Prostate gland (tissue), 2 donors: ENCODE measurements around the gene AJAP1. TPM values are rescaled to one million over a fixed set of nuclear protein-coding genes. Genes with fewer than 3 reads are reported as not detected.
"Not testable (repeated sequence)": the region's sequence is repeated elsewhere in the genome, so short reads cannot be mapped to it uniquely, and the experiment has no call there.

ENCODE experiments used
- DNase-seq: peaks from one replicate; pipeline ENCODE4 v3.0.0-alpha.2; 2019; ENCODE audit warnings: low spot score
- H3K27ac ChIP-seq, 2 donors: fragments of 200-600 bp; sonication (generic); 2 replicates each; pipeline ENCODE4 v1.5.1; 2017 to 2019
- H3K27me3 ChIP-seq: fragments of 200-600 bp; sonication (generic); replicated peaks from 2 replicates; pipeline ENCODE4 v1.5.1; 2019; ENCODE audit not compliant: insufficient read depth
- H3K36me3 ChIP-seq, 2 donors: fragments of 200-600 bp; sonication (generic); 1 replicate in 1 of 2; 2 replicates in 1 of 2; pipeline versions ENCODE4 v1.5.1 to v1.8.1; 2017 to 2019
- H3K4me1 ChIP-seq: fragments of 200-600 bp; sonication (generic); replicated peaks from 2 replicates; pipeline ENCODE4 v1.5.1; 2019
- H3K4me3 ChIP-seq, 2 donors: fragments of 200-600 bp; sonication (generic); 2 replicates each; pipeline ENCODE4 v1.5.1; 2017 to 2019
- H3K9me3 ChIP-seq: fragments of 200-600 bp; sonication (generic); 2 replicates; pipeline ENCODE4 v1.5.1; 2017
- POLR2A ChIP-seq: fragments of 450-650 bp; IDR thresholded peaks from one replicate; pipeline ENCODE4 v1.6.1; 2016; ENCODE audit warnings: antibody characterized with exemption, mild to moderate bottlenecking
- POLR2AphosphoS5 ChIP-seq: sonication (generic); formaldehyde crosslinking; IDR thresholded peaks from one replicate; pipeline ENCODE4 v1.6.1; 2017; ENCODE audit warnings: antibody characterized with exemption
- WGBS: methylation state at CpG from one replicate; pipeline ENCODE4 v1.1.5; 2018; 5-methylcytosine and 5-hydroxymethylcytosine counted together
- intact Hi-C: fragments of 100-400 bp; cut with DNase I; formaldehyde crosslinking; loops from one replicate; pipeline ENCODE4 v1.14.2; 2022
- total RNA-seq, 2 donors: library from RNA; depleted of rRNA; stranded (reverse); fragments of >200 nt; gene quantifications; one replicate each; pipeline ENCODE4 v1.1.0, GENCODE V29; 2016
- TF ChIP-seq, protein P1 (sequence below), 4 experiments: fragments of 200-600 bp in 2 of 4; fragments of 450-650 bp in 2 of 4; sonication (generic) in 2 of 4; IDR thresholded peaks; 1 replicate in 3 of 4; 2 replicates in 1 of 4; pipeline ENCODE4 v1.5.1; 2016 to 2019; ENCODE audit warnings: antibody characterized with exemption in 4 of 4, mild to moderate bottlenecking in 2 of 4, moderate library complexity in 2 of 4

Gene AJAP1
- total RNA-seq, 2 donors from 2014 or later = 0.73 to 6.7 TPM

DNA sequence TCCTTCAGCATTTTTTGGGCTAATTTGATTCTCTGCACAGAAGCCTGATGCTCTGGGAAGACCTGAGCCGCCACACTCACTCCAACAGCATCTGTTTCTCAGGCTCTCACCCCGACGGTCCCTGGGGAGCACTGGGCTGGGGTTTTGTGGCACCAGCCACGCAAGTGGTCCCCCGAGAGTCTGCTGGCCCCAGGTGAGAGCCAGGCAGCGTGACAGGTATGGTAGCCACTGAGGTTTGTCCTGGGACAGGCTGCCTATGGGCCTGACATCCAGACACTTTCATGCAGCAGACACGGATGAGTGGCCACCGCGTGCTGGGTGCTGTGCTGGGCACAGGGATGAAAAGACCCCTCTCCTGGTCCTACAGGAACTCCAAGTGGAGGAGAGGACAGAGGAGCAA is 11.0 kb downstream of the AJAP1 start:
- intact Hi-C loops = no loop called here
- no peak overlapping the region for H3K4me3 ChIP-seq
- no peaks in the 10 kb centered on the region for H3K9me3 ChIP-seq
- peaks cover 9% of the 10 kb centered on the region for H3K27me3 ChIP-seq
- 82% methylated on average over 9 of the region's 9 CpGs for WGBS
- no peaks in the 10 kb centered on the region for H3K4me1 ChIP-seq
- no peak for DNase-seq
- TF ChIP-seq POLR2A (no peak), POLR2AphosphoS5 (no peak)
- TF ChIP-seq, protein P1, sequence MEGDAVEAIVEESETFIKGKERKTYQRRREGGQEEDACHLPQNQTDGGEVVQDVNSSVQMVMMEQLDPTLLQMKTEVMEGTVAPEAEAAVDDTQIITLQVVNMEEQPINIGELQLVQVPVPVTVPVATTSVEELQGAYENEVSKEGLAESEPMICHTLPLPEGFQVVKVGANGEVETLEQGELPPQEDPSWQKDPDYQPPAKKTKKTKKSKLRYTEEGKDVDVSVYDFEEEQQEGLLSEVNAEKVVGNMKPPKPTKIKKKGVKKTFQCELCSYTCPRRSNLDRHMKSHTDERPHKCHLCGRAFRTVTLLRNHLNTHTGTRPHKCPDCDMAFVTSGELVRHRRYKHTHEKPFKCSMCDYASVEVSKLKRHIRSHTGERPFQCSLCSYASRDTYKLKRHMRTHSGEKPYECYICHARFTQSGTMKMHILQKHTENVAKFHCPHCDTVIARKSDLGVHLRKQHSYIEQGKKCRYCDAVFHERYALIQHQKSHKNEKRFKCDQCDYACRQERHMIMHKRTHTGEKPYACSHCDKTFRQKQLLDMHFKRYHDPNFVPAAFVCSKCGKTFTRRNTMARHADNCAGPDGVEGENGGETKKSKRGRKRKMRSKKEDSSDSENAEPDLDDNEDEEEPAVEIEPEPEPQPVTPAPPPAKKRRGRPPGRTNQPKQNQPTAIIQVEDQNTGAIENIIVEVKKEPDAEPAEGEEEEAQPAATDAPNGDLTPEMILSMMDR (IDR thresholded peaks at IDR 0.05) = no peak
- H3K27ac ChIP-seq = no peak overlapping the region
- no peaks in the 10 kb centered on the region for H3K36me3 ChIP-seq

DNA sequence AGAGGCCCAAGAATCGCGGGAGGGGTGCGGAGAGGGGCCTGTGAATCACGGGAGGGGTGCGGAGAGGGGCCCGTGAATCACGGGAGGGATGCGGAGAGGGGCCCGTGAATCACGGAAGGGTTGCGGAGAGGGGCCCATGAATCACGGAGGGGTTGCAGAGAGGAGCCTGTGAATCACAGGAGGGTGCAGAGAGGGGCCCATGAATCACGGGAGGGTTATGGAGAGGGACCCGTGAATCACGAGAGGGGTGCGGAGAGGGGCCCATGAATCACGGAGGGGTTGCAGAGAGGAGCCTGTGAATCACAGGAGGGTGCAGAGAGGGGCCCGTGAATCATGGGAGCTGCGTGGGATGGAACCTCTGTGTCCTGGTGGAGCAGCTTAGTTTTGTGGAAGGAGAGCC is 12.3 kb downstream of the AJAP1 start:
- intact Hi-C loops, H3K4me1 ChIP-seq, H3K4me3 ChIP-seq, H3K36me3 ChIP-seq, DNase-seq, H3K27me3 ChIP-seq, H3K9me3 ChIP-seq, H3K27ac ChIP-seq: not testable (repeated sequence)
- WGBS = 80% methylated on average over 19 of the region's 19 CpGs

GRCh38 chr1:4668743-4669700 is 14.6 kb downstream of the AJAP1 start:
- Histone ChIP-seq H3K27ac (no peak overlapping the region), H3K4me3 (no peak overlapping the region), H3K36me3 (no peaks in the 10 kb centered on the region), H3K27me3 (peaks cover 6% of the 10 kb centered on the region), H3K9me3 (no peaks in the 10 kb centered on the region), H3K4me1 (no peaks in the 10 kb centered on the region)
- WGBS = 53% methylated on average over 13 of the region's 13 CpGs
- intact Hi-C loops = no loop called here
- TF ChIP-seq POLR2A (no peak), POLR2AphosphoS5 (no peak)
- TF ChIP-seq, protein P1 (IDR thresholded peaks at IDR 0.05) = no peak
- no peak for DNase-seq

DNA sequence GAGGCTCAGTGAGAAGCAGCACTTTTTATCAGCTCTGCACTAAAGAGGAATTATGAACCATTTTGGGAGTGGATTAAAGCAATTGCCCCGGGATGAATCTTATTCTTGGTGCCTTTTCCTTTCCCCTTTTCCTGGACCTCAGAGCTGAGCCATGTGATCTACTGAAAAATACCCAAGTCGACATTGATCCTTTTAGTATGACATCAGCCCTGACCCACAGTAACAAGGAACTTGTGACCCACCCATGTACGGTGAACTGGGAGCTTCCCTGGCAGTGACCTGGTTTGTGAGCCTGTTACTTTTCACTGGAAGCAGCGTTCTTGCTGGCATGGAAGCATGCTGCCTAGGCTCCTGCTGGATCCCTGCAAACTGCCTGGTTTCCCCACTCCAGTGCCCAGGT is 15.9 kb downstream of the AJAP1 start:
- no peak overlapping the region for H3K4me3 ChIP-seq
- H3K36me3 ChIP-seq = no peaks in the 10 kb centered on the region
- no peak for DNase-seq
- H3K27ac ChIP-seq = no peak overlapping the region
- no peaks in the 10 kb centered on the region for H3K27me3 ChIP-seq
- no peaks in the 10 kb centered on the region for H3K9me3 ChIP-seq
- TF ChIP-seq POLR2A (no peak), POLR2AphosphoS5 (no peak)
- TF ChIP-seq, protein P1 (IDR thresholded peaks at IDR 0.05) = no peak
- 63% methylated on average over 4 of the region's 4 CpGs for WGBS
- H3K4me1 ChIP-seq = no peaks in the 10 kb centered on the region
- intact Hi-C loops = no loop called here

DNA sequence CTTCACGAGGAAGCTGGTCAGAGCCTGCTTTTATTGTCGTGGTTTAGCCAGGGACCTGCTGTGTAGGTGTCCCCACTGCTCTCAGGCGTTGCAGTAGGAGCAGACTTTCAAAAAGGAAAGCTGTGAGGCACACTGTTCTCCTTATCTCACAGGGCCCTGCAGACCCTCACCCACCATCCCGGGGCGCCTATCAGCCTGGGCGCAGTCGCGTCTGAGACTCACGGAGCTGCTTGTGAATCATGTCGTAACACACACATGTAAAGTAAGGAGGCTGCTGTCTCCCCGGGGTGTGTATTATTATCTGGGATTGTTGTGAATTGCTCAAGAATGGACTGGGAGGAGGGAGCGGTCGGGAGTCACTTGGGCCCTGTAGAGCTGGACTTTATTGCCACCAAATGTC is 17.4 kb downstream of the AJAP1 start:
- no peak overlapping the region for H3K27ac ChIP-seq
- no peak for DNase-seq

More for the DNA sequence above, 17.4 kb downstream of the AJAP1 start:
- intact Hi-C loops = no loop called here
- H3K27me3 ChIP-seq = no peaks in the 10 kb centered on the region
- H3K9me3 ChIP-seq = no peaks in the 10 kb centered on the region
- no peaks in the 10 kb centered on the region for H3K36me3 ChIP-seq
- no peak overlapping the region for H3K4me3 ChIP-seq
- WGBS = 72% methylated on average over 13 of the region's 13 CpGs
- TF ChIP-seq, protein P1 (IDR thresholded peaks at IDR 0.05) = no peak
- TF ChIP-seq POLR2A (no peak), POLR2AphosphoS5 (no peak)
- no peaks in the 10 kb centered on the region for H3K4me1 ChIP-seq
